DOHH2 (cell line): ENCODE data around the gene PFDN5.
A peak's percentile ranks its signal among the peaks of the same experiment; 100 is the strongest.

ENCODE experiments used
- H3F3A ChIP-seq: fragments of 200-600 bp; sonication (generic), shearing (Covaris generic); 2 replicates; pipeline ENCODE4 v1.6.0; 2016; ENCODE audit warnings: antibody characterized with exemption, mild to moderate bottlenecking; ENCODE audit not compliant: control insufficient read depth, insufficient read depth
- H3K27ac ChIP-seq: fragments of 200-600 bp; sonication (generic); 2 replicates; pipeline ENCODE4 v1.5.1; 2014; ENCODE audit warnings: low read depth, mild to moderate bottlenecking, low read length, moderate library complexity
- H3K27me3 ChIP-seq: fragments of 200-600 bp; sonication (generic); 2 replicates; pipeline ENCODE4 v1.6.1; 2014; ENCODE audit warnings: mild to moderate bottlenecking, low read length, mixed read lengths; ENCODE audit not compliant: control insufficient read depth
- H3K36me3 ChIP-seq: fragments of 200-600 bp; sonication (generic); 2 replicates; pipeline ENCODE4 v1.6.1; 2014; ENCODE audit warnings: mild to moderate bottlenecking, low read length, moderate library complexity, mixed read lengths; ENCODE audit not compliant: control insufficient read depth
- H3K4me1 ChIP-seq: fragments of 200-600 bp; sonication (generic); 2 replicates; pipeline ENCODE4 v1.6.1; 2014; ENCODE audit warnings: mild to moderate bottlenecking, low read length, mixed read lengths; ENCODE audit not compliant: control insufficient read depth
- H3K4me2 ChIP-seq: fragments of 200-600 bp; sonication (generic); 2 replicates; pipeline ENCODE4 v1.6.0; 2014; ENCODE audit warnings: mild to moderate bottlenecking, low read length, moderate library complexity
- H3K4me3 ChIP-seq: fragments of 200-600 bp; sonication (generic); 2 replicates; pipeline ENCODE4 v1.5.1; 2014; ENCODE audit warnings: mild to moderate bottlenecking, low read length, mixed read lengths
- H3K79me2 ChIP-seq: fragments of 200-600 bp; sonication (generic); 2 replicates; pipeline ENCODE4 v1.6.1; 2014; ENCODE audit warnings: mild to moderate bottlenecking, low read length, mixed read lengths; ENCODE audit not compliant: control insufficient read depth
- H3K9me2 ChIP-seq: fragments of 200-600 bp; sonication (generic); replicated peaks from 2 replicates; pipeline ENCODE4 v1.6.1; 2014; ENCODE audit warnings: mild to moderate bottlenecking, low read length, mixed read lengths; ENCODE audit not compliant: control insufficient read depth
- H3K9me3 ChIP-seq: fragments of 200-600 bp; sonication (generic); 2 replicates; pipeline ENCODE4 v1.6.1; 2014; ENCODE audit warnings: antibody characterized with exemption, low read length, mixed read lengths; ENCODE audit not compliant: control insufficient read depth, insufficient read depth
- H4K20me1 ChIP-seq: fragments of 200-600 bp; sonication (generic); 2 replicates; pipeline ENCODE4 v1.6.0; 2014; ENCODE audit warnings: low read depth, mild to moderate bottlenecking, antibody characterized with exemption, low read length, moderate library complexity; ENCODE audit not compliant: control insufficient read depth, insufficient read depth
- CTCF ChIP-seq: fragments of 200-600 bp; sonication (generic); IDR thresholded peaks from one replicate; pipeline ENCODE4 v1.5.1; 2014; ENCODE audit warnings: antibody characterized with exemption, mild to moderate bottlenecking, low read depth, low read length; ENCODE audit not compliant: poor library complexity, severe bottlenecking
- EZH2phosphoT487 ChIP-seq: fragments of 200-600 bp; sonication (generic); IDR thresholded peaks from 2 replicates; pipeline ENCODE4 v1.6.1; 2017; ENCODE audit warnings: borderline replicate concordance, mild to moderate bottlenecking, antibody characterized with exemption, low read length, moderate library complexity, mixed read lengths

The PFDN5 gene

DNA sequence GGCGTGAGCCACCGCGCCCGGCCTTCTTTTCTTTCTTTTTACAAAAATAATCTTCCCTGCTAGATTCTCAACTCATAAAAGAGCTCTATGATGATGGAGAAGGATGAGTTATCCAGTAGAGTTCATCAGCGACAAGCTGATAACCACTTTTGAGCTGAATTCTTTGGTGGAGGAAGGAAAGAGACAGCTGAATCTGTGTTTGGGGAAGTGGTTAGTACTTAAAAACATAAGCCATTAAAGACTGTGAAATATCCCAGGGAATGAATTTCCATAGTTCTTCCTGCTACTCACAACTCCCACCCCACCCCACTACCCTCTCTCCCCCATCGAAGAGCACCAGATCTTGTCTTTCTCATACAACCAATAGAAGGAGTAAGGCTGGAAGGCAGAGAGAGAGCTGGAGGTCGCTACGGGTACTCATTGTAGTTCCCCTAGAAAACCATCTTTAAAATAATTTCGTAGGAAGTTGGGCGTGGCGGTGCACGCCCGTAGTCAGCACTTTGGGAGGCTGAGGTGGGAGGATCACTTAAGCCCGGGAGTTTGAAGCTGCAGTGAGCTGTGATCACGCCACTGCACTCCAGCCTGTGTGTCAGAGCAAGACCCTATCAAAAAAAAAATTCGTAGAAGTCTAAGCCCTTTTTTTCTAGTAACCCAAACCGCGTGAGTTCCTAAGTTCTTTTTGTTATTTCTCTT, 27.9 kb upstream of the PFDN5 start:
- H4K20me1 ChIP-seq: 0 out of 2 replicates have a peak, but pooled peaks cover 8% of the 10 kb centered on the region
- no peaks in the 10 kb centered on the region for H3K9me3 ChIP-seq
- H3K4me3 ChIP-seq: peak overlapping the region; percentile 87
- H3K27ac ChIP-seq: 0 out of 2 replicates have a peak overlapping the region, but pooled peaks have one; percentile 12
- H3F3A ChIP-seq: no peaks in the 10 kb centered on the region
- no peaks in the 10 kb centered on the region for H3K9me2 ChIP-seq
- H3K36me3 ChIP-seq: peaks cover 39% of the 10 kb centered on the region
- peaks cover 41% of the 10 kb centered on the region for H3K79me2 ChIP-seq
- TF ChIP-seq EZH2phosphoT487: no peak
- no peak for TF ChIP-seq CTCF
- peak overlapping the region; percentile 76 for H3K4me2 ChIP-seq
- H3K4me1 ChIP-seq: peaks cover 30% of the 10 kb centered on the region
- H3K27me3 ChIP-seq: no peaks in the 10 kb centered on the region

GRCh38 chr12:53267999-53268629, 27.2 kb upstream of the PFDN5 start, which contains the start of gene ESPL1:
TSS of gene ESPL1 (plus strand) at chr12:53268299. CDS start at chr12:53268767, 468 bp downstream.
- H3K36me3 ChIP-seq: peaks cover 43% of the 10 kb centered on the region
- H4K20me1 ChIP-seq: 0 out of 2 replicates have a peak, but pooled peaks cover 8% of the 10 kb centered on the region
- no peaks in the 10 kb centered on the region for H3K9me3 ChIP-seq
- H3K9me2 ChIP-seq: no peaks in the 10 kb centered on the region
- no peak for TF ChIP-seq EZH2phosphoT487
- TF ChIP-seq CTCF: peak; percentile 61
- peak within 1 kb of the TSS; percentile 45; the same call in 1 of the 2 replicates for H3K27ac ChIP-seq
- no peaks in the 10 kb centered on the region for H3K27me3 ChIP-seq
- peak within 1 kb of the TSS; percentile 87 for H3K4me3 ChIP-seq
- H3F3A ChIP-seq: no peaks in the 10 kb centered on the region
- H3K79me2 ChIP-seq: peaks cover 44% of the 10 kb centered on the region
- H3K4me2 ChIP-seq: peak within 1 kb of the TSS; percentile 76
- peaks cover 30% of the 10 kb centered on the region for H3K4me1 ChIP-seq

DNA sequence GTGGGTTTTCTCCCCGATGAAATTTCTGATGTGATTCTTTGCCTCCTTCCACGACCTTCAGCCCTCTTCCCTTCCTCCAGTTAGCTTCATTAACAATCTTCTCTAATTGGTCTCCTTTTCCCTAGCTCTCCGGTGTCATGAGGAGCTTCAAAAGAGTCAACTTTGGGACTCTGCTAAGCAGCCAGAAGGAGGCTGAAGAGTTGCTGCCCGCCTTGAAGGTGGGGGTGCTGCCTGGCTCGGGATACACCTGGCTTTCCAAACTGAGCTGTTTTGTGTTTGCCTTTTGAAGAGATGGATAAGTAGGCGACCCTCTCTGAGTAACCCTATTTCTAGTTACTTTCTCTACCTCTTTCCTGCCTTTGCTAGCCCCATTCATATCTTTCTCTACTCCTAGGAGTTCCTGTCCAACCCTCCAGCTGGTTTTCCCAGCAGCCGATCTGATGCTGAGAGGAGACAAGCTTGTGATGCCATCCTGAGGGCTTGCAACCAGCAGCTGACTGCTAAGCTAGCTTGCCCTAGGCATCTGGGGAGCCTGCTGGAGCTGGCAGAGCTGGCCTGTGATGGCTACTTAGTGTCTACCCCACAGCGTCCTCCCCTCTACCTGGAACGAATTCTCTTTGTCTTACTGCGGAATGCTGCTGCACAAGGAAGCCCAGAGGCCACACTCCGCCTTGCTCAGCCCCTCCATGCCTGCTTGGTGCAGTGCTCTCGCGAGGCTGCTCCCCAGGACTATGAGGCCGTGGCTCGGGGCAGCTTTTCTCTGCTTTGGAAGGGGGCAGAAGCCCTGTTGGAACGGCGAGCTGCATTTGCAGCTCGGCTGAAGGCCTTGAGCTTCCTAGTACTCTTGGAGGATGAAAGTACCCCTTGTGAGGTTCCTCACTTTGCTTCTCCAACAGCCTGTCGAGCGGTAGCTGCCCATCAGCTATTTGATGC, 26.4 kb upstream of the PFDN5 start:
- Histone ChIP-seq H3K9me3 (no peaks in the 10 kb centered on the region), H3K79me2 (peaks cover 44% of the 10 kb centered on the region), H3F3A (no peaks in the 10 kb centered on the region), H3K9me2 (no peaks in the 10 kb centered on the region), H3K4me3 (peak overlapping the region; percentile 87), H3K4me2 (peak overlapping the region; percentile 76), H3K27ac (peak overlapping the region; percentile 45; the same call in 1 of the 2 replicates), H3K27me3 (no peaks in the 10 kb centered on the region), H3K36me3 (peaks cover 48% of the 10 kb centered on the region), H4K20me1 (0 out of 2 replicates have a peak, but pooled peaks cover 8% of the 10 kb centered on the region), H3K4me1 (peaks cover 30% of the 10 kb centered on the region)
- TF ChIP-seq CTCF: no peak
- no peak for TF ChIP-seq EZH2phosphoT487
